ENCODE measurements around the gene ICE1.

Gene ICE1

DNA sequence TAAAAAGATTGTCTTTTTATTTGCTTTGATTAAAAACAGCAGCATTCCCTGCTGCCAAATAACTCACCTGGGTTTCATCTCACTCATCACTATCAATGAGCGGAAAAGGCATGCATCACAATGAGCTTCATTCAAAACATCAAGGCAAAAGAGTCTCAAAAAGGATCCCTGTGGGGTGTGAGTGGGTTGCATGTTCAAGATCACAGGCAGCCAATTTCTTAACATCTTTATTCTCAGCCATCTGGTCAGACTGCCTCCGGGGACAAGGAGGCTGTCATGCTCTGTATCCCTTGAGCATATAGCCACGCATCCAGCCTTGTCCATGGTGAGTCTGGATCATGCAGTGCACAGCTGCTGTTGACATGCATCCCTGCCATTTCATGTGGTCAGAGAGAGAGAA, 117.1 kb downstream of the ICE1 start:
- no peak for DNase-seq (ENCODE audit: low spot score)
